HepG2 (cell line): ENCODE data around the gene BCKDHA. TPM values are rescaled to one million over a fixed set of nuclear protein-coding genes. Genes with fewer than 3 reads are reported as not detected.

Experiments used
- ATAC-seq: fragments of 200-7000 bp; cut with Tn5 transposase; 3 replicates; pipeline ENCODE4 v1.9.1; 2020; ENCODE audit warnings: mild to moderate bottlenecking, moderate library complexity
- BruUV-seq: library from RNA; stranded (reverse); fragments of 400-500 nt; replicated peaks from 2 replicates; lab custom pipeline; 2021; lab: Mats Ljungman, UMichigan
- CTCF ChIA-PET: fragments of 300-600 bp; formaldehyde crosslinking; extraction: SDS; loops from one replicate; lab custom pipeline; 2021; ENCODE audit warnings: low total read pairs, inconsistent platforms, low intra/inter-chr PET ratio; lab: Yijun Ruan, JAX
- POLR2A ChIA-PET: fragments of 350-600 bp; sonication (Branson Sonifier 250); formaldehyde crosslinking; loops from one replicate; lab custom pipeline; 2020; ENCODE audit warnings: antibody characterized with exemption, inconsistent platforms; lab: Yijun Ruan, JAX
- DNase-seq: peaks from one replicate; pipeline ENCODE4 v3.0.0-alpha.2; 2015; ENCODE audit warnings: low spot score
- FAIRE-seq: peaks from 3 replicates; lab custom pipeline; 2011; peaks lifted over from hg19 to GRCh38; lab: Jason Lieb, UNC
- H2AFZ ChIP-seq: one replicate; pipeline ENCODE4 v1.6.1; 2011; ENCODE audit warnings: low read length, inconsistent platforms
- H3K27ac ChIP-seq: fragments of 300-600 bp; 3 replicates; pipeline ENCODE4 v1.8.0; 2011; ENCODE audit warnings: mixed run types, mild to moderate bottlenecking, mixed read lengths, low read length, inconsistent platforms; ENCODE audit not compliant: insufficient read depth; ENCODE audit errors: extremely low read length
- H3K27me3 ChIP-seq, 2 experiments: fragments of 200-600 bp in 1 of 2; 2 replicates in 1 of 2; 3 replicates in 1 of 2; pipeline versions ENCODE4 v1.6.0 to v1.8.0; 2011; ENCODE audit warnings: low read length in 2 of 2, mild to moderate bottlenecking in 2 of 2, moderate library complexity in 2 of 2, inconsistent platforms in 1 of 2; ENCODE audit not compliant: insufficient read depth in 2 of 2, control insufficient read depth in 1 of 2
- H3K36me3 ChIP-seq, 2 experiments: fragments of 200-600 bp in 1 of 2; replicated peaks in 1 of 2; 2 replicates in 1 of 2; 3 replicates in 1 of 2; pipeline versions ENCODE4 v1.5.1 to v1.8.0; 2011; ENCODE audit warnings: low read length in 2 of 2, inconsistent platforms in 1 of 2; ENCODE audit not compliant: insufficient read depth in 2 of 2, control insufficient read depth in 1 of 2
- H3K4me1 ChIP-seq: 2 replicates; pipeline ENCODE4 v1.5.1; 2012; ENCODE audit warnings: low read length, inconsistent platforms; ENCODE audit not compliant: insufficient read depth
- H3K4me2 ChIP-seq: 2 replicates; pipeline ENCODE4 v1.6.0; 2011; ENCODE audit warnings: low read depth, low read length, inconsistent platforms
- H3K4me3 ChIP-seq, 3 experiments: fragments of 200-600 bp in 1 of 3; sonication (generic), shearing (Covaris generic) in 1 of 3; replicated peaks in 1 of 3; 2 replicates each; pipeline ENCODE4 v1.5.1; 2011 to 2016; ENCODE audit warnings: low read length in 3 of 3, inconsistent platforms in 2 of 3, low read depth in 2 of 3, mild to moderate bottlenecking in 2 of 3, control low read depth in 1 of 3, mixed read lengths in 1 of 3; ENCODE audit not compliant: insufficient read depth in 1 of 3
- H3K79me2 ChIP-seq: one replicate; pipeline ENCODE4 v1.6.1; 2011; ENCODE audit warnings: low read length, inconsistent platforms; ENCODE audit not compliant: insufficient read depth
- H3K9ac ChIP-seq: 2 replicates; pipeline ENCODE4 v1.6.0; 2011; ENCODE audit warnings: mild to moderate bottlenecking, low read depth, low read length, inconsistent platforms; ENCODE audit not compliant: insufficient read depth
- H3K9me3 ChIP-seq: 2 replicates; pipeline ENCODE4 v1.5.1; 2012; ENCODE audit warnings: mild to moderate bottlenecking, low read length
- H4K20me1 ChIP-seq: 2 replicates; pipeline ENCODE4 v1.6.0; 2011; ENCODE audit warnings: inconsistent platforms, mild to moderate bottlenecking, low read length, moderate library complexity; ENCODE audit not compliant: insufficient read depth
- DMAP1 ChIP-seq: IDR thresholded peaks from 2 replicates; pipeline ENCODE4 v1.6.1; 2016
- KLF16 ChIP-seq, 2 experiments: sonication (generic) in 1 of 2; formaldehyde crosslinking in 1 of 2; IDR thresholded peaks; 2 replicates each; pipeline versions ENCODE4 v1.6.1 to v1.8.0; 2016 to 2023; ENCODE audit warnings: missing genetic modification reagents in 2 of 2, missing compliant biosample characterization in 1 of 2
- ZFX ChIP-seq: sonication (generic); formaldehyde crosslinking; IDR thresholded peaks from 2 replicates; pipeline ENCODE4 v1.4.0; 2020; ENCODE audit warnings: mild to moderate bottlenecking, low read depth, missing genetic modification reagents, moderate library complexity
- ZNF615 ChIP-seq: sonication (generic); formaldehyde crosslinking; IDR thresholded peaks from 2 replicates; pipeline ENCODE4 v1.5.0; 2020; ENCODE audit warnings: mild to moderate bottlenecking, missing genetic modification reagents, borderline replicate concordance
- ZNF629 ChIP-seq: sonication (generic); formaldehyde crosslinking; conservative IDR thresholded peaks from 2 replicates; pipeline ENCODE4 v1.5.0; 2020; ENCODE audit warnings: missing genetic modification reagents
- WGBS: methylation state at CpG from one replicate; pipeline ENCODE4 v1.1.6; 2017; ENCODE audit warnings: low lambda C conversion rate; 5-methylcytosine and 5-hydroxymethylcytosine counted together
- in situ Hi-C: cut with HindIII; loops from 2 replicates; pipeline ENCODE4 v1.10.0; 2017; ENCODE audit warnings: low pct_unique_long_range_greater_than_20kb; ENCODE audit not compliant: extremely low pct_ligation_motif_present
- intact Hi-C: fragments of 100-400 bp; cut with micrococcal nuclease; formaldehyde crosslinking; loops from one replicate; pipeline ENCODE4 v1.10.0; 2022; ENCODE audit not compliant: unreplicated experiment
- polyA plus RNA-seq, 8 experiments: library from polyadenylated mRNA; depleted of rRNA in 3 of 8; stranded (reverse) in 7 of 8; unstranded in 1 of 8; fragments of >200 nt; fragmentation: Illumina TruSeq in 4 of 8; extraction: Trizol in 4 of 8; gene quantifications; 2 replicates each; pipeline versions ENCODE4 v1.2.1 to v1.2.3, GENCODE V29; 2011 to 2016; ENCODE audit warnings: low read depth in 4 of 8, missing spikeins in 1 of 8, mixed read lengths in 1 of 8; ENCODE audit not compliant: insufficient read depth in 1 of 8
- total RNA-seq, 5 experiments: library from RNA; depleted of rRNA; stranded (reverse); fragments of >200 nt; fragmentation: Illumina TruSeq; extraction: Trizol; gene quantifications; 2 replicates each; pipeline ENCODE4 v1.2.3, GENCODE V29; 2016; ENCODE audit warnings: low read depth in 1 of 5
- TF ChIP-seq, protein P1 (sequence below): sonication (generic); formaldehyde crosslinking; IDR thresholded peaks from 2 replicates; pipeline ENCODE4 v1.8.1; 2023; ENCODE audit warnings: mild to moderate bottlenecking, missing genetic modification reagents, borderline replicate concordance
- TF ChIP-seq, protein P2 (sequence below): sonication (generic); formaldehyde crosslinking; IDR thresholded peaks from 2 replicates; pipeline ENCODE4 v1.5.1; 2020; ENCODE audit warnings: mild to moderate bottlenecking, missing genetic modification reagents, moderate library complexity
- TF ChIP-seq, protein P3 (sequence below): sonication (generic); formaldehyde crosslinking; IDR thresholded peaks from 2 replicates; pipeline ENCODE4 v1.4.0; 2020; ENCODE audit warnings: missing genetic modification reagents
- TF ChIP-seq, protein P4 (sequence below): sonication (generic); formaldehyde crosslinking; IDR thresholded peaks from 2 replicates; pipeline ENCODE4 v1.4.0; 2020; ENCODE audit warnings: missing genetic modification reagents

Gene BCKDHA
- total and polyA plus RNA-seq, 2 of the 13 experiments (the other 11 are each of a cell fraction or from before 2014, with no cell fraction given) = 11.8 to 31.5 TPM

DNA sequence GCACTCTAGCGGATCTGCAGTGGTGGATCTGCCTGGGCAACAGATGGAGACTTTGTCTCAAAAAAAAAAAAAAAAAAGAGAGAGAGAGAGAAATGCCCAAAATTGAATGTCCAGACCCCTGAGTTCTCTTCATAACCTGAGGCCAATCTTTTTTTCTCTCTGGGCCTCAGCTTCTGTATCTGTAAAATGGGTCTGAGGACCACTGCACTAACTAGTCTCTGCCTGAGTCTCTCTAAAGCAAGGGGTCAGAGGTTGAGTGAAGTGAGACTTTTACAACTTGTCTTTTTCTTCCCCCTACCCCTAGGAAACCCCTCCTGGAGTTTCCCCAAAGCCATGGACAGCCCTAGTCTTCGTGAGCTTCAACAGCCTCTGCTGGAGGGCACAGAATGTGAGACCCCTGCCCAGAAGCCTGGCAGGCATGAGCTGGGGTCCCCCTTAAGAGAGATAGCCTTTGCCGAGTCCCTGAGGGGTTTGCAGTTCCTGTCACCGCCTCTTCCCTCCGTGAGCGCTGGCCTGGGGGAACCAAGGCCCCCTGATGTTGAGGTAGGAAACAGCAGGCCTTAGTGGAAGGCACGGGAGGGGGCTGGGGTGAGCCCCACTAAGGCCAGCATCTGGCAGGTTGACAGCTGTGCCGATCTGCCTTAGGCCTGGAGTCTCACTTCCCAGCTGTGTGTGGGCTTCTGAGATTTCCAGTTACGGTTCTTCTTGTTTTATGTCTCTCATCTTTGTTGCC, 19.5 kb upstream of the BCKDHA start:
- FAIRE-seq (no peak), ATAC-seq (peak; percentile 83), DNase-seq (no peak)
- H3K9me3 ChIP-seq = no peaks in the 10 kb centered on the region
- no peak overlapping the region for H2AFZ ChIP-seq
- no TSS peak for BruUV-seq
- ChIA-PET CTCF (no interaction called here), POLR2A (interaction anchor here (2.5 kb wide), 1 partner anchor 14 kb away, joined by 11 read pairs; the partner anchor contains the start of gene B9D2)
- intact Hi-C loops = no loop called here
- no peaks in the 10 kb centered on the region for H4K20me1 ChIP-seq
- in situ Hi-C loops = no loop called here
- 64% methylated on average over 5 of the region's 9 CpGs for WGBS
- H3K9ac ChIP-seq = no peak overlapping the region
- no peaks in the 10 kb centered on the region for H3K27me3 ChIP-seq
- H3K36me3 ChIP-seq = peaks cover 0 to 3% of the 10 kb centered on the region in 2 experiments; a peak in 2 of 5 replicates
- peak overlapping the region; percentile 3 for H3K27ac ChIP-seq
- no peak overlapping the region for H3K4me3 ChIP-seq
- H3K4me1 ChIP-seq = peaks cover 26% of the 10 kb centered on the region
- H3K79me2 ChIP-seq = no peaks in the 10 kb centered on the region
- peak overlapping the region; percentile 24; the same call in 1 of the 2 replicates for H3K4me2 ChIP-seq
- TF ChIP-seq, protein P1, sequence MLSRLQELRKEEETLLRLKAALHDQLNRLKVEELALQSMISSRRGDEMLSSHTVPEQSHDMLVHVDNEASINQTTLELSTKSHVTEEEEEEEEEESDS = no peak
- TF ChIP-seq, protein P2, sequence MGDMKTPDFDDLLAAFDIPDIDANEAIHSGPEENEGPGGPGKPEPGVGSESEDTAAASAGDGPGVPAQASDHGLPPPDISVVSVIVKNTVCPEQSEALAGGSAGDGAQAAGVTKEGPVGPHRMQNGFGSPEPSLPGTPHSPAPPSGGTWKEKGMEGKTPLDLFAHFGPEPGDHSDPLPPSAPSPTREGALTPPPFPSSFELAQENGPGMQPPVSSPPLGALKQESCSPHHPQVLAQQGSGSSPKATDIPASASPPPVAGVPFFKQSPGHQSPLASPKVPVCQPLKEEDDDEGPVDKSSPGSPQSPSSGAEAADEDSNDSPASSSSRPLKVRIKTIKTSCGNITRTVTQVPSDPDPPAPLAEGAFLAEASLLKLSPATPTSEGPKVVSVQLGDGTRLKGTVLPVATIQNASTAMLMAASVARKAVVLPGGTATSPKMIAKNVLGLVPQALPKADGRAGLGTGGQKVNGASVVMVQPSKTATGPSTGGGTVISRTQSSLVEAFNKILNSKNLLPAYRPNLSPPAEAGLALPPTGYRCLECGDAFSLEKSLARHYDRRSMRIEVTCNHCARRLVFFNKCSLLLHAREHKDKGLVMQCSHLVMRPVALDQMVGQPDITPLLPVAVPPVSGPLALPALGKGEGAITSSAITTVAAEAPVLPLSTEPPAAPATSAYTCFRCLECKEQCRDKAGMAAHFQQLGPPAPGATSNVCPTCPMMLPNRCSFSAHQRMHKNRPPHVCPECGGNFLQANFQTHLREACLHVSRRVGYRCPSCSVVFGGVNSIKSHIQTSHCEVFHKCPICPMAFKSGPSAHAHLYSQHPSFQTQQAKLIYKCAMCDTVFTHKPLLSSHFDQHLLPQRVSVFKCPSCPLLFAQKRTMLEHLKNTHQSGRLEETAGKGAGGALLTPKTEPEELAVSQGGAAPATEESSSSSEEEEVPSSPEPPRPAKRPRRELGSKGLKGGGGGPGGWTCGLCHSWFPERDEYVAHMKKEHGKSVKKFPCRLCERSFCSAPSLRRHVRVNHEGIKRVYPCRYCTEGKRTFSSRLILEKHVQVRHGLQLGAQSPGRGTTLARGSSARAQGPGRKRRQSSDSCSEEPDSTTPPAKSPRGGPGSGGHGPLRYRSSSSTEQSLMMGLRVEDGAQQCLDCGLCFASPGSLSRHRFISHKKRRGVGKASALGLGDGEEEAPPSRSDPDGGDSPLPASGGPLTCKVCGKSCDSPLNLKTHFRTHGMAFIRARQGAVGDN = peak; percentile 31; the same call in 1 of the 2 replicates
- TF ChIP-seq ZFX (CRISPR knock-in tag) (peak; percentile 17; the same call in 1 of the 2 replicates), DMAP1 (CRISPR knock-in tag) (no peak), ZNF615 (no peak), KLF16 (CRISPR knock-in tag; IDR thresholded peaks at IDR 0.05) (no peak), ZNF629 (peak; percentile 84)
- TF ChIP-seq, protein P3, sequence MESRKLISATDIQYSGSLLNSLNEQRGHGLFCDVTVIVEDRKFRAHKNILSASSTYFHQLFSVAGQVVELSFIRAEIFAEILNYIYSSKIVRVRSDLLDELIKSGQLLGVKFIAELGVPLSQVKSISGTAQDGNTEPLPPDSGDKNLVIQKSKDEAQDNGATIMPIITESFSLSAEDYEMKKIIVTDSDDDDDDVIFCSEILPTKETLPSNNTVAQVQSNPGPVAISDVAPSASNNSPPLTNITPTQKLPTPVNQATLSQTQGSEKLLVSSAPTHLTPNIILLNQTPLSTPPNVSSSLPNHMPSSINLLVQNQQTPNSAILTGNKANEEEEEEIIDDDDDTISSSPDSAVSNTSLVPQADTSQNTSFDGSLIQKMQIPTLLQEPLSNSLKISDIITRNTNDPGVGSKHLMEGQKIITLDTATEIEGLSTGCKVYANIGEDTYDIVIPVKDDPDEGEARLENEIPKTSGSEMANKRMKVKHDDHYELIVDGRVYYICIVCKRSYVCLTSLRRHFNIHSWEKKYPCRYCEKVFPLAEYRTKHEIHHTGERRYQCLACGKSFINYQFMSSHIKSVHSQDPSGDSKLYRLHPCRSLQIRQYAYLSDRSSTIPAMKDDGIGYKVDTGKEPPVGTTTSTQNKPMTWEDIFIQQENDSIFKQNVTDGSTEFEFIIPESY (CRISPR knock-in tag) = 0 out of 2 replicates have a peak, but pooled peaks have one; percentile 25
- TF ChIP-seq, protein P4, sequence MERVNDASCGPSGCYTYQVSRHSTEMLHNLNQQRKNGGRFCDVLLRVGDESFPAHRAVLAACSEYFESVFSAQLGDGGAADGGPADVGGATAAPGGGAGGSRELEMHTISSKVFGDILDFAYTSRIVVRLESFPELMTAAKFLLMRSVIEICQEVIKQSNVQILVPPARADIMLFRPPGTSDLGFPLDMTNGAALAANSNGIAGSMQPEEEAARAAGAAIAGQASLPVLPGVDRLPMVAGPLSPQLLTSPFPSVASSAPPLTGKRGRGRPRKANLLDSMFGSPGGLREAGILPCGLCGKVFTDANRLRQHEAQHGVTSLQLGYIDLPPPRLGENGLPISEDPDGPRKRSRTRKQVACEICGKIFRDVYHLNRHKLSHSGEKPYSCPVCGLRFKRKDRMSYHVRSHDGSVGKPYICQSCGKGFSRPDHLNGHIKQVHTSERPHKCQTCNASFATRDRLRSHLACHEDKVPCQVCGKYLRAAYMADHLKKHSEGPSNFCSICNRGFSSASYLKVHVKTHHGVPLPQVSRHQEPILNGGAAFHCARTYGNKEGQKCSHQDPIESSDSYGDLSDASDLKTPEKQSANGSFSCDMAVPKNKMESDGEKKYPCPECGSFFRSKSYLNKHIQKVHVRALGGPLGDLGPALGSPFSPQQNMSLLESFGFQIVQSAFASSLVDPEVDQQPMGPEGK = peak; percentile 68
